Measurements from ENCODE around the gene LDHAL6A. TPM values are rescaled to one million over a fixed set of nuclear protein-coding genes. Genes with fewer than 3 reads are reported as not detected.

LDHAL6A gene
- total RNA-seq, 1 experiment from 2014 or later = 0.11 TPM

DNA sequence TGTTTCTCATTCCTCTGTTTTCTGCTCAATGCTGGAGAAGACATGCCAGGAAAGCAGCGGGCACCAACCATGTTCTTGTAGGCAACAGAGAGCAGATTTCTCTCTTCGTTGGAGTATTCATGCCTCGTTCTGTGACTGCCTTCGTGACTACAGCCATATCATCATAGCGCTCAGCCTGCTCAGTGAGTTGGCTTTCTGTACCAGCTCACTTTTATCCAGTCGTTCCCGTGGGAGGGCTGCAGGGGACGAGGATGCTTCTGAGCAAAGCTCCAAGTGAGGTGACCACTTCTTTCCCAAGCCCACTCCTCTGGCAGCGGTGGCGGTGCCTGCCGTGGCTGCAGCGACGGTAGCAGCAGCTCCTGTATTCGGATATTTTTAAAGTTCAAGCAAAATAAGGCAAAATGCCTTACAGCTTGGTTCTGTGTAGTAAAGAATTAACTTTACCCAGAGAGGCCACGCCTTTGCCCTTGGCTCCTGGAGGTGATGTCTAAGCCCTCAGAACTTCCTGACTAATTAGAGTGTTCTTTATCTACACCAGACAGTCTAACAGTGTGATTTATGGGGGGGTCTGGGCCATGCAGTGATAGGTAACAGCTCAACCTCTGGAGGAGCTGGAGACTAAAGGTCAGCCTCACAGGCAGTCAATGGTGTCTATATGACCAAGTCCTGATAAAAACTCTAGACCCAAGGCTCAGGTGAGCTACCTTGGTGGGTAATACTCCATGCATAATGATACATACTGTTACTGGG is 35.3 kb downstream of the LDHAL6A start:
- DNase-seq (ENCODE audit: low read depth) = no peak

DNA sequence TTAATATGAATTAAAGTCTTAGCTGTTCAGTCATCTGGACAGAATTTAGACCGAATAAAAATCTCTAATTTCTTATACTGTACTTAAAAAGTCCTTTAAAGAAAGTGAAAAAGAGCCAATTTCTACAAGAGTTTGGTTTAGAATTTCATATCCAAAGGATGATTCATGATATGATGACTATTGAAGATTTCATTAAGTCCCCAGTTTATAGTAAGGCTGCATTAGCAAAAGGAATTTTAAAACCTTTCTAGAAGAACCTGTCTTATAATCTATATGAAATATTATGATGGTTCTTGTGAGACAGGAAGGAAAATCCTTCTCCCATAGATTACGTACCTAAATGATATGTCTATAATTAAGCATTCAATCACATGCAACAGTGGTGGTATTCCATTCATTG is 36.3 kb downstream of the LDHAL6A start:
- no peak for DNase-seq (ENCODE audit: low read depth)

DNA sequence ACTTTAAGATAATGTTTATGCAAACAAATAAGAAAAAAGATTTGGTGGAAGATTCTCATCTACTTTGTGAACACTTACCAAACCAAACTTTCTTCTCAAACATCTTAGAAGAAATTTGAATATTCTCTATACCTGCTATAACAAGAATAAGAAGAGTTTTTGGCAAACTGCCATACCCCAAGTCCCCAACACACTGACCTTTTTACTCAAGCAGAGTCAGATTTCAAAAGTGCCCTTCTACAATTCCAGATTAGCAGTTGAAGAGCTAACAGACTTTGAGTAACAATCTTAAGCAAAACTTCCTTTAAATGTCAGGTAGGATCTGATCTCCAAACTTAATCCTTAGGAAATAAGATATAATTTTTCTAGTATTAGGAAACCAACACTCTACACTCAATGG is 37.2 kb downstream of the LDHAL6A start:
- DNase-seq (ENCODE audit: low read depth) = no peak

DNA sequence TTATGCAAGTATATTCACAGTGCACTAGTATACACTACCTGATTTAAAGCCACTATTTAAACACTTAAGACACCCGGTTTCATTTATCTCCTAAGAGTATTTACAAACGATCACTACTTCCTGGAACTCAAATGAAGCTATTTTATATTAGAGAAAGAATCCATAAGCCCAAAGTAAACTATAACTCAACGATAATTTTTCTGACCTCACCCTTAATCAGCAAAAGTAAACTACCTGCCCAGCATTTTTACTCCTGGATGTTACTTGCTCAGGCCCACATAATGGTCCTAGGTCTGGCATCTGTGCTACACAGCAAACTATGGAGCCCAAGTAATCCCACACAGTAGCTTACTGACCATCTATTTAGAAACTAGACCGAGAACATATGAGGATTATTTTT is 37.7 kb downstream of the LDHAL6A start:
- no peak for DNase-seq (ENCODE audit: low read depth)

DNA sequence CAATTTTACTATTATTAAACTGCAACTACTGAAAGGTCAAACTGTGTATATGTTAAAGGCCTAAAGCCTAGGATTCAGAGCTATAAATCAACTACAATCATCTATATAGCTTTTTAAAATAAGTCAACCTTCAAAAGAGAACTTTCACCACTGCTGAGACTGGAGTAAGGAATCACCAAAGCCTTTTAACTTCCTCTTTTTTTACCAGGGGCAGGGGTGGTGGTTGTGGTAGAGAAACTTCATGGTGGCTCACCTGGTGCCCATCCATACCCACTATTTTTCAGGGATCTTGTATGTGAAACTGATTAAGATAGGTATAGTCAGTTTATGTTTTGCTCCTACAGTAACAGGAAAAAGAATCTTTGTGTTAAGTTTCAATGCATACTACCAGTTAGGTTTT is 39.6 kb downstream of the LDHAL6A start:
- no peak for DNase-seq (ENCODE audit: low read depth)

DNA sequence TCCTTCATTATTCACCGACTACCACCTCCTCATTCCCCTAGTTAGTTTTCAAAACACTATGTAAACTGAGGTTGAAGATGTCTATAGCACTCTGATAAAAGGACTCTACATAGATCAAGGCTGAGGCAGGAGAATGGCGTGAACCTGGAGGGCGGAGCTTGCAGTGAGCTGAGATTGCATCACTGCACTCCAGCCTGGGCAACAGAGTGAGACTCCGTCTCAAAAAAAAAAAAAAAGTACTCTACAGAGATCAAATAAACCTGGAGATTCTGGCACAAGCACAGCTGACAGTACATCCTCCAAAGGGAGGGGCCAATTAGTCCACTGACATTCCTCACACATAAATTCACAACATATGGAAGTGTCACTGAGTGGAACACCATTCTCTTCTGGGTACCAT is 40.0 kb downstream of the LDHAL6A start:
- no peak for DNase-seq (ENCODE audit: low read depth)

DNA sequence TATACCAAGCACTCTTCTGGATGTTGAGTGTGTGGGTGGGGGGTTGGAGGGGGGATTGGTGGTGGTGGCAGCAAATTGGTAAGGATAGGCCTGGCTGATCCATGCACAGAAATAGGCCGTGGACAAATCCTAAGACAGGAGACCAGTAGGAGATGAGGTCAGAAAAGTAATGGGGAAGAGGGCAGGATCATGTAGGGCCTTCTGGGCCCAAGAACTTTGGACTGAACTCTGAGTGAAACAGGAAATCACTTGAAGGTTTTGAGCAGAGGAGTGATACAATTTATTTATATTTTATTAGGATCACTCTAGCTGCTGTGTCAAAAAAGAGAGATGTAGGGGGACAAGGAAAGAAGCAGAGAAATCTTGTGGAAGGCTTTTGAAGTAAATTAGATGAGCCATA is 42.4 kb downstream of the LDHAL6A start:
- DNase-seq (ENCODE audit: low read depth) = no peak

DNA sequence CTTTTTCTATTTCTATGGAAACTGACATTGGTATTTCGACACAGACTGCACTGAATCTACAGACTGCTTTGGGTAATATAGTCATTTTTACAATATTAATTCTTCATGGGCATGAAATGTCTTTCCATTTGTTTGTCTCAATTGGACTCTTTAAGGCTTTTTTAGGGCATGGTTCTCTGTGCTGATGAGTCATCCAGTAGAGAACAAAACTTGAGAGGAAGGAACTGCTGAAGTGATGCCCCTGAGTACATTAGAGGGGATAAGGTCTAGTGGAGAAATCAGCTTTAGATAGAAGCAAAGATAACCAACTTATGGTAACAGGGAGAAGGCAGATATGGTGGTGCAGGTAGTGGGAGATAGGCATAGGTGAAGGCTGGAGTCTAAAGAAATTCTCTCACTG is 46.0 kb downstream of the LDHAL6A start:
- DNase-seq (ENCODE audit: low read depth) = no peak

DNA sequence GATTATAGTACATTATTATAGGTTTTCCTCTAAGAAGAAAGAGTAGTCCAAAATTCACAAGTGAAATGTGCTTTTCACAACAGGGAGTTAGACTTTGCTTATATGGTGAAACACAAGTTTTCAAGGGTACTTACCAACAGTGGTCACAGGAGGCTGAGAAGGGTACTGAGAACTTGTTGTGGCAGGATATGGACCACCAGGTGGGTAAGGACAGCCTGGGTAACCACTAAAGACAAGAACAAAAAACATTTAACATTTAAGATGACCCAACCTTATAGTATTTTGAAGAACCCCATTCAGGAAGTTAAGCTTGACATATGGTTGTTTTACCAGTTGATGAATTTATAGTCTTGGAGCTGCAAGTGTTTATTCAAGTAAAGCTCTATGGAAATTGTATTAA is 46.7 kb downstream of the LDHAL6A start:
- no peak for DNase-seq (ENCODE audit: low read depth)

DNA sequence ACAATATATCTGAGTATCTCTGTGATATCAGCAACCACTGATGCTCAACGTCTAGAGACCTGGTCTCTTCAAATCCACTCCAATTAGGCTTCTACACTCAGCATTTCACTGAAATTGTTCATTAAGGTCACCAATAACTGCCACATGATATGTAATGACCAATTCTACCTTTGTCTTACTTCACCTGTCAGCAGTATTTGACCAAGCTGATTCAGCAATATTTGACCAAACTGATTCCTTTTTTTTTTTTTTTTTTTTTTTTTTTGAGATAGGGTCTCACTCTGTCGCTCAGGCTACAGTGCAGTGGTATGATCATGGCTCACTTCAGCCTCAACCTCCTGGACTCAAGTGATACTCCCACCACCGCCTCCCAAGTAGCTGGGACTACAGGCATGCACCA is 65.5 kb downstream of the LDHAL6A start:
- DNase-seq (ENCODE audit: low read depth) = no peak

DNA sequence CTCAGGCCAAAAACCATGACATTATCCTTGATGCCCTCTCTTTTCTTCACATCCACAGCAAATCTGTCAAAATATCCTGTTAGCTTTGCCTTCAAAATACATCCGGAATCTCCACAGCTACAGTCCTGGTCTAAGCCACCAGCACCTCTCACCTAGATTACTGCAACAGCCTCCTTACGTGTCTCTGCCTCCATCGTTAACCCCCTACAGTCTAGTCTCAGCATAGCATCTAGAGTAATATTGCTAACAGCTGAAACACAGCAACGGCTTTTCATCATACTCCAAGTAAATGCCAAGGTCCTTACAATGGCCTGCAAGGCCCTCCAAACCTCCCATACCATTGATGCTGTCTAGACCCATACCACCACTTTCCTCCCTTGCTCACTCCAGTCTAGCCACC is 66.7 kb downstream of the LDHAL6A start:
- DNase-seq (ENCODE audit: low read depth) = peak; percentile 2

DNA sequence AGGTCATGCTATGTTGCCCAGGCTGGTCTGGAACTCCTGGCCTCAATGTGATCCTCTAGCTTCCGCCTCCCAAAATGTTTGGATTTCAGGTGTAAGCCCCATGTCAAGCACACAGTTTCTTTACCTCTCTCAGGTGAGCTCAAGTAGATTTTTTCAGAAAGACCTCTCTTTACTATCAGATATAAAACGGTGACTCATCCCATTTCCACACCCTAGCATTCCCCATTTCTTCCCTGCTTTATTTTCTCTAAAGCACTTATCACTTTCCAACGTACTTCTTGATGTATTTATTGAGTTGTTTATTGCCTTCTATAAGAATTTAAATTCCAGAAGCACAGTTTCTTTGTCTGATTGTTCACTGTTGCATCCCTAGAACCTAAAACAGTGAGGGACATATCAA is 67.4 kb downstream of the LDHAL6A start:
- no peak for DNase-seq (ENCODE audit: low read depth)

DNA sequence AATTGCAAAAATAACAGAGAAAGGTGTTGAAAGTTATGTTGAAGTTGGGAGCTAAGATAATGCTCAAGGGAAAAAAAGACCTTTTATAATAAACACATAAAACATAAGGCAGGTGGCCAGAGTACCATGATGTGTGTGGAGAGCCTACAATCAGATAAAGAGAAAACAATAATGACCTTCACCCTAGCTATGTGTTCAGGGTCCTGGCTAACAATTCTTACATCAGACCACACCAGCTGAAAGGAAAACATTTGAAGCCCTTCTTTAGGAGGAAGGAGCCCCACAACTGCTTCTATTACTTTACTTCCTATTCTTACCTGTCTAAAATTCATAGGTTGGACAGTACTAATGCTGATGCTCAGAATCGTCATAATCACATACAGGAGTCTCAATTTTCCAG is 68.6 kb downstream of the LDHAL6A start:
- no peak for DNase-seq (ENCODE audit: low read depth)

DNA sequence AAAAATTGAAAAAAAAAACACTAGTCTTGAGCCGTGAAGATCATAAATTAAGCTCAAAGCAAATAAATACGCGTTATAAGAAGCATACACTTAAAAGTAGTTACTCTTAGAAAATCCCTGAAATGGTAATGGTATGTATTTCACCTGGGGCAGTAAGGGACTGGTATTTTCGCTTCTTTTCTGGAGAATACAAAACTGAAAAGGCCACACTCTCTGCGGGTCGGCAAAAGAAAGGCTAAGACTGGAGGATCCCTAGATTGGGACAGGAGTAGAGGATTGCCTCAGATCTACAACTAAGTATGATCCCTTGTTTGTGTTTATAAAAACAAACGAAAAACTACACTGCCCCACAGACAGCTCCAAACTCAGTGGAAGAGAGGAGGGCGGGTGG is 70.5 kb downstream of the LDHAL6A start:
- DNase-seq (ENCODE audit: low read depth) = no peak

DNA sequence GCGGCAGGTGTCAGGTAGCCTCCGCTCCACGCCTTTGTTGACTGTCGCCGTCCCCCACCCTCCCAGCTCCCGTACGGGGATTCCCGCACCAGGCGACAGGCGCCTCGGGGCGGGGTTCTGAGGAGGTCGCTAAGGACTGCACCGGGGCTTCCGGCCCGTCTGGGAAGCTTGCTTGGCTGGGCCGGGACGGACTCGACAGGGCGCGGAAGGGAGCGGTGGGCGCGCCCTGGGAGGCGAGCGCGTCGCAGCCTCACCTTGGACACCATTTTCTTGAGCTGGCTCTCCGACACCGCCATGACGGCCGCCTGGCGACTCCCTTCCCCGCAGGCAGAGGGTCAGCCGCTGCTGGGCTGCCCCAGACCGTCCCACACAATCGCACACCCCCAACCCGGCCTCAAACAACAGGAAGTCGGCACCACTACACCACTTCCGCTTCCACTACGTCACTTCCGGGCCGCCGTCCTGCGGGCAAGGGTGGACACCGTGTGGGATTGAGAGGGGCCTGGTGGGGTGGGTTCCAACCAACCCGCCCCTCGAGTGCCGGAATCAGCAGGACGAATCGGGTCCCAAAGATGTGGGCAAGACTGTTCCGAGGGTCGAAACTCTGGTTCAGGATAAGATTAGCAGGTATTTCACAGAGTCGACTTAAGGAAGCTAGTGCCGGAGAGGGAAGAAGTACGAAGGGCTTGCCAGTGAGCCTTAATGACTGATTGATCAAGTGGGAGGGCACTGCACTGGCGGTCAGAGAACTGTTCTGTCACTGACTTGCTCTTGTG is 71.1 kb downstream of the LDHAL6A start, which contains the start of gene TSG101:
Gene TSG101 (minus strand): TSS at position 422 of the 776 bp plus-strand sequence. CDS start 126 bp downstream, at position 296.
- DNase-seq (ENCODE audit: low read depth) = peak; percentile 96

DNA sequence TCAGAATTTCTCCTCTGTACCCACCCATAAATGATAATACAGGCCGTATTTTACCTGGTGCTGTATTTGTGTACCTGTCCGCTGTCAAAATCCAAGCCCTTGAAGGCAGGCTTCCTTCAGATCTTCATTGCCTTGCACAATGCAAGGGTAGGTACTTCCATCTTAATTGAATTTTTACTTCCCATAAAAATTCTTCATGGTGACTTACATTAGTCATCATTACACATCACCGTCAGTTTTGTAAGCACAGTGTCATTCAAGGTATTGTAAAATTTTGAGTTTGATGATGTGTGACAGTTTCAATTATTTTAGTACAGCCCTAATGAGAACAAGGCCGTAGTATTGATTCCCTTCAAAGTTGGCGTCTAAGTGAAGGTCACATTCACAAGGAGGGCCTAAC is 71.9 kb downstream of the LDHAL6A start:
- DNase-seq (ENCODE audit: low read depth) = peak; percentile 6

Other genes with a start within 250 kb of the LDHAL6A start
- gene SAA4, start 219.1 kb upstream of the LDHAL6A start, total RNA-seq (2014; rRNA removed; shearing (Covaris generic)) = not detected in 2 replicates
- 3.0 TPM in 1 of 2 replicates, not detected in the other for gene SAA2, start 207.2 kb upstream of the LDHAL6A start, total RNA-seq (2014; rRNA removed; shearing (Covaris generic))
- gene SAA1, start 189.6 kb upstream of the LDHAL6A start, total RNA-seq (2014; rRNA removed; shearing (Covaris generic)) = 0.69 TPM in 1 of 2 replicates, not detected in the other
- 32.1 and 32.9 TPM in 2 replicates for gene HPS5, start 133.7 kb upstream of the LDHAL6A start, total RNA-seq (2014; rRNA removed; shearing (Covaris generic))
- gene GTF2H1, start 133.3 kb upstream of the LDHAL6A start, total RNA-seq (2014; rRNA removed; shearing (Covaris generic)) = 70.4 and 78.8 TPM in 2 replicates
- 452 and 487 TPM in 2 replicates for gene LDHA, start 61.3 kb upstream of the LDHAL6A start, total RNA-seq (2014; rRNA removed; shearing (Covaris generic))
- not detected in 2 replicates for gene LDHC, start 43.5 kb upstream of the LDHAL6A start, total RNA-seq (2014; rRNA removed; shearing (Covaris generic))
- 62.7 and 111 TPM in 2 replicates for gene TSG101, start 71.1 kb downstream of the LDHAL6A start, total RNA-seq (2014; rRNA removed; shearing (Covaris generic))
- gene UEVLD, start 132.9 kb downstream of the LDHAL6A start, total RNA-seq (2014; rRNA removed; shearing (Covaris generic)) = 21.9 and 28.6 TPM in 2 replicates
- gene MISFA, start 143.9 kb downstream of the LDHAL6A start, total RNA-seq (2014; rRNA removed; shearing (Covaris generic)) = 0.63 and 6.4 TPM in 2 replicates
- 12.5 and 19.8 TPM in 2 replicates for gene SPTY2D1, start 178.5 kb downstream of the LDHAL6A start, total RNA-seq (2014; rRNA removed; shearing (Covaris generic))
- gene TMEM86A, start 242.9 kb downstream of the LDHAL6A start, total RNA-seq (2014; rRNA removed; shearing (Covaris generic)) = 0.40 and 0.65 TPM in 2 replicates